Measurements from ENCODE around the gene TPCN1.

The TPCN1 gene

DNA sequence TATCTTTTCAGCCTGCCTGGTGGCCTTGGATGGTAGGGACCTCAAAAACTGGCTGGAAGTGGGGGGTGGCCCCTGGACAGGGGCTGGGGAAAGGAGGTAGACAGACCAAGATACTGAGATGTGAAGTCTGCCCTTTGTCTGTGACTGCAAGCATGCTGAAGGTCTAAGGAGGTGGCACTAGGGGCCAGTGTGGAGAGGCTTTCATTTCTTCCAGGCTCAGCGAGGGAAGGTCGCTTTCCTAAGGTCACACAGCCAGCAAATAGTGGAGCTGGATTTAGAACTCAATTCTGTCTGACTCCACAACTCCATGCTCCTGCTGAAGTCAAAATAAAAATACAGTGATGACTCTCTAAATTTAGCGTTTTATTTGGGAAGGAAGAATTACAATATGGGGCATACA, 125.8 kb downstream of the TPCN1 start:
- no peak for DNase-seq

DNA sequence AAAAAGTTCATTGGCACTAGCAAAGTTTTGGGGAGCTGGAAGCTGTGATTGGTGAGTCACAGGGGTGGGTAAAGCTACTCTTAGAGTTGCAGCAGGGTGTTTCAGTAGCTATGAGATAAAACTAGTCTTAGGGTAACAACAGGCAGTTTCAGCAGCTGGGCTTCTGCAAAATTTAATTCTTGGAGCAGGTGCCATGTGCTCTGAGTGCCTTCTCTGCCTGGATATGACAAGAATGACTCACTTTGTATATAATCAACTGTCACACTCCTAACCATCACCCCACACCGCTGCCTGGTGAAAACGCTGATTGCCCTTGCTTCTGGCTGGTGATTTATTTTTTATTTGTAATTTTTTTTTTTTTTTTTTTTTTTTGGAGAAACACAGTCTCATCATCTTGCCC, 126.6 kb downstream of the TPCN1 start:
- no peak for DNase-seq
